ENCODE results near the gene DCK.

GRCh38 chr4:71065991-71066510 is 72.6 kb downstream of the DCK start:
- no peak for TF ChIP-seq CTCF (IDR thresholded peaks at IDR 0.05 in 4 of 5, conservative IDR thresholded peaks at IDR 0.05 in 1 of 5)
- no peak for TF ChIP-seq POLR2A (IDR thresholded peaks at IDR 0.05)
